HL-60 (cell line): ENCODE results near the gene ETV3L.

ENCODE experiments used
- POLR2AphosphoS5 ChIP-seq: IDR thresholded peaks from 2 replicates; pipeline ENCODE4 v1.6.1; 2012; ENCODE audit warnings: low read depth
- REST ChIP-seq: IDR thresholded peaks from 2 replicates; pipeline ENCODE4 v1.6.1; 2012; ENCODE audit warnings: low read depth; ENCODE audit not compliant: insufficient replicate concordance

DNA sequence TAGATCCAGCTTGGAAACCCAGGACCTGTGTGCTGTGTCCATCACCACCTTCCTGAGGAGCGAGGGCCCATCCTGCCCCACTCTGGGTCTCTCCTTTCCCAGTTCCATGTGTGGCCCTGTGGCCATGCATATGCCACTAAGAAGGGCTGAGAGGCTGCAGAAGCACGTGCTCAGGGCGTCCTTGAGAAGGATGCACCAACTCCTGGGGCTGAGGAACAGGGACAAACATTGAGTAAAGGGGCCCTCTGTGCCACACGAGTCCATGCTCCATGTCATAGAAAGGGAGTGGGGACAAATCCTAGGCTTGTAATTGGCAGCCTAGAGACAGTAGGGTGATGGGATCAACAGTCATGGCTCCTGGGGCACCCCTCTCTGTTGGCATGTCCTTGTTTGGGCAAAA, 8.4 kb downstream of the ETV3L start:
- TF ChIP-seq REST: no peak
- no peak for TF ChIP-seq POLR2AphosphoS5
